ENCODE measurements around the gene HSFX4.

- no peak for TF ChIP-seq ZFX (IDR thresholded peaks at IDR 0.05; ENCODE audit: borderline replicate concordance)
- TF ChIP-seq CTCF (IDR thresholded peaks at IDR 0.05), result no peak
Observed at GRCh38 chrX:149939905-149940673, 10.7 kb downstream of the HSFX4 start.
